Mesendoderm (in vitro differentiated cells): Measurements from ENCODE around the gene BMP15.
A peak's percentile ranks its signal among the peaks of the same experiment; 100 is the strongest.

Source experiments
- DNase-seq: peaks from one replicate; pipeline ENCODE4 v3.0.0; 2013
- H2AK5ac ChIP-seq: 2 replicates; pipeline ENCODE4 v1.6.1; 2013; ENCODE audit warnings: low read length, inconsistent platforms
- H2BK120ac ChIP-seq: 2 replicates; pipeline ENCODE4 v1.6.1; 2013; ENCODE audit warnings: low read depth, mild to moderate bottlenecking, low read length, moderate library complexity, mixed read lengths
- H2BK15ac ChIP-seq: replicated peaks from 2 replicates; pipeline ENCODE4 v1.6.1; 2013; ENCODE audit warnings: low read depth, mild to moderate bottlenecking, moderate library complexity
- H2BK5ac ChIP-seq: 2 replicates; pipeline ENCODE4 v1.6.1; 2013; ENCODE audit warnings: low read length, inconsistent platforms
- H3K18ac ChIP-seq: 2 replicates; pipeline ENCODE4 v1.6.1; 2013; ENCODE audit warnings: mild to moderate bottlenecking, low read length, mixed read lengths
- H3K23ac ChIP-seq: one replicate; pipeline ENCODE4 v1.6.1; 2013; ENCODE audit warnings: low read length
- H3K27ac ChIP-seq: 2 replicates; pipeline ENCODE4 v1.5.1; 2013; ENCODE audit warnings: low read depth, mild to moderate bottlenecking, inconsistent platforms, low read length, moderate library complexity
- H3K27me3 ChIP-seq: 2 replicates; pipeline ENCODE4 v1.6.1; 2013; ENCODE audit warnings: low read length, control low read depth, mild to moderate bottlenecking, inconsistent platforms; ENCODE audit not compliant: insufficient read depth, poor library complexity
- H3K36me3 ChIP-seq: 2 replicates; pipeline ENCODE4 v1.6.1; 2013; ENCODE audit warnings: low read length, inconsistent platforms; ENCODE audit not compliant: control insufficient read depth, insufficient read depth
- H3K4ac ChIP-seq: one replicate; pipeline ENCODE4 v1.6.1; 2013; ENCODE audit warnings: low read depth, mild to moderate bottlenecking, low read length, moderate library complexity
- H3K4me1 ChIP-seq: 2 replicates; pipeline ENCODE4 v1.6.1; 2013; ENCODE audit warnings: low read depth, low read length, inconsistent platforms; ENCODE audit not compliant: control insufficient read depth
- H3K4me2 ChIP-seq: 2 replicates; pipeline ENCODE4 v1.6.1; 2013; ENCODE audit warnings: low read length
- H3K4me3 ChIP-seq: 2 replicates; pipeline ENCODE4 v1.5.1; 2013; ENCODE audit warnings: mild to moderate bottlenecking, low read length
- H3K56ac ChIP-seq: one replicate; pipeline ENCODE4 v1.6.1; 2013; ENCODE audit warnings: low read length
- H3K79me1 ChIP-seq: 2 replicates; pipeline ENCODE4 v1.6.1; 2013; ENCODE audit warnings: low read length, inconsistent platforms
- H3K79me2 ChIP-seq: 2 replicates; pipeline ENCODE4 v1.6.1; 2013; ENCODE audit warnings: mild to moderate bottlenecking, low read length; ENCODE audit not compliant: control insufficient read depth, insufficient read depth
- H3K9ac ChIP-seq: 2 replicates; pipeline ENCODE4 v1.6.1; 2013; ENCODE audit warnings: low read length, inconsistent platforms
- H4K5ac ChIP-seq: one replicate; pipeline ENCODE4 v1.6.1; 2013; ENCODE audit warnings: low read length
- H4K8ac ChIP-seq: one replicate; pipeline ENCODE4 v1.6.1; 2013; ENCODE audit warnings: low read depth, mild to moderate bottlenecking, control low read depth, low read length, moderate library complexity
- WGBS: extraction: QIAGEN DNeasy Blood & Tissue Kit; methylation state at CpG from one replicate; pipeline ENCODE4 v1.1.7; 2013; ENCODE audit warnings: low lambda C conversion rate, missing lambda C conversion rate; ENCODE audit not compliant: insufficient coverage; ENCODE audit errors: extremely low coverage; 5-methylcytosine and 5-hydroxymethylcytosine counted together

The BMP15 gene

GRCh38 chrX:50877310-50877709 is 33.2 kb upstream of the BMP15 start:
- Histone ChIP-seq H3K27ac (no peak overlapping the region), H4K8ac (no peak overlapping the region), H3K9ac (no peak overlapping the region), H3K56ac (no peak overlapping the region), H2BK15ac (no peak overlapping the region), H2BK120ac (no peak overlapping the region), H3K4me1 (no peaks in the 10 kb centered on the region), H3K79me1 (no peaks in the 10 kb centered on the region), H3K79me2 (no peaks in the 10 kb centered on the region), H3K4me3 (no peak overlapping the region), H2AK5ac (no peak overlapping the region), H3K27me3 (no peaks in the 10 kb centered on the region), H3K18ac (no peak overlapping the region), H3K23ac (no peak overlapping the region), H3K36me3 (no peaks in the 10 kb centered on the region), H3K4ac (no peak overlapping the region), H4K5ac (no peak overlapping the region), H2BK5ac (no peak overlapping the region), H3K4me2 (no peak overlapping the region)
- no CpG with 5 or more reads among the region's 6 CpGs for WGBS
- no peak for DNase-seq

GRCh38 chrX:50881028-50881427 is 29.5 kb upstream of the BMP15 start:
- no peak overlapping the region for H2BK15ac ChIP-seq
- H3K4ac ChIP-seq: no peak overlapping the region
- no peak overlapping the region for H3K9ac ChIP-seq
- H2BK5ac ChIP-seq: no peak overlapping the region
- no peaks in the 10 kb centered on the region for H3K36me3 ChIP-seq
- no peak overlapping the region for H2AK5ac ChIP-seq
- H3K4me3 ChIP-seq: no peak overlapping the region
- no peak overlapping the region for H2BK120ac ChIP-seq
- H3K79me2 ChIP-seq: no peaks in the 10 kb centered on the region
- no peak overlapping the region for H3K56ac ChIP-seq
- no peaks in the 10 kb centered on the region for H3K79me1 ChIP-seq
- H3K27me3 ChIP-seq: no peaks in the 10 kb centered on the region
- H3K18ac ChIP-seq: no peak overlapping the region
- H3K4me2 ChIP-seq: no peak overlapping the region
- DNase-seq: no peak
- H4K5ac ChIP-seq: no peak overlapping the region
- H3K4me1 ChIP-seq: no peaks in the 10 kb centered on the region
- H4K8ac ChIP-seq: no peak overlapping the region
- H3K23ac ChIP-seq: no peak overlapping the region
- no peak overlapping the region for H3K27ac ChIP-seq

- H4K8ac ChIP-seq: no peak overlapping the region
- no peak overlapping the region for H3K18ac ChIP-seq
- no peak overlapping the region for H2BK5ac ChIP-seq
- H3K79me2 ChIP-seq: no peaks in the 10 kb centered on the region
- H3K27me3 ChIP-seq: no peaks in the 10 kb centered on the region
- no peak overlapping the region for H3K23ac ChIP-seq
- H3K36me3 ChIP-seq: no peaks in the 10 kb centered on the region
- H3K4me2 ChIP-seq: no peak overlapping the region
- H3K4me3 ChIP-seq: no peak overlapping the region
- H4K5ac ChIP-seq: no peak overlapping the region
- H3K79me1 ChIP-seq: no peaks in the 10 kb centered on the region
- H3K4me1 ChIP-seq: no peaks in the 10 kb centered on the region
- H2BK15ac ChIP-seq: no peak overlapping the region
- no peak overlapping the region for H2BK120ac ChIP-seq
- no peak for DNase-seq
- H3K56ac ChIP-seq: no peak overlapping the region
- WGBS: no CpG with 5 or more reads among the region's 2 CpGs
- H3K27ac ChIP-seq: no peak overlapping the region
- no peak overlapping the region for H2AK5ac ChIP-seq
- no peak overlapping the region for H3K4ac ChIP-seq
- H3K9ac ChIP-seq: no peak overlapping the region
These were observed 21.7 kb upstream of the BMP15 start for GRCh38 chrX:50888884-50889283.

- Histone ChIP-seq H3K4ac (no peak overlapping the region), H3K36me3 (no peaks in the 10 kb centered on the region), H3K56ac (no peak overlapping the region), H3K9ac (no peak overlapping the region), H3K79me1 (no peaks in the 10 kb centered on the region), H3K18ac (no peak overlapping the region), H3K79me2 (no peaks in the 10 kb centered on the region), H2BK120ac (no peak overlapping the region), H2AK5ac (no peak overlapping the region), H3K27ac (no peak overlapping the region), H4K5ac (no peak overlapping the region), H3K23ac (no peak overlapping the region), H4K8ac (no peak overlapping the region), H3K4me2 (no peak overlapping the region), H3K4me3 (no peak overlapping the region), H2BK5ac (no peak overlapping the region), H2BK15ac (no peak overlapping the region), H3K4me1 (no peaks in the 10 kb centered on the region), H3K27me3 (no peaks in the 10 kb centered on the region)
- no CpG with 5 or more reads among the region's 4 CpGs for WGBS
- peak; percentile 14 for DNase-seq
These were observed 21.0 kb upstream of the BMP15 start for GRCh38 chrX:50889582-50889981.

GRCh38 chrX:50893047-50893446 is 17.5 kb upstream of the BMP15 start:
- Histone ChIP-seq H3K18ac (no peak overlapping the region), H3K79me1 (no peaks in the 10 kb centered on the region), H3K4me1 (no peaks in the 10 kb centered on the region), H3K27ac (no peak overlapping the region), H3K23ac (no peak overlapping the region), H3K36me3 (no peaks in the 10 kb centered on the region), H3K9ac (no peak overlapping the region), H3K4me2 (no peak overlapping the region), H3K79me2 (no peaks in the 10 kb centered on the region), H2AK5ac (no peak overlapping the region), H3K4me3 (no peak overlapping the region), H3K27me3 (no peaks in the 10 kb centered on the region), H2BK120ac (no peak overlapping the region), H2BK5ac (no peak overlapping the region), H3K56ac (no peak overlapping the region), H4K8ac (no peak overlapping the region), H3K4ac (no peak overlapping the region), H4K5ac (no peak overlapping the region), H2BK15ac (no peak overlapping the region)
- no peak for DNase-seq
- WGBS: no CpG with 5 or more reads among the region's 3 CpGs

GRCh38 chrX:50893466-50893865 is 17.1 kb upstream of the BMP15 start:
- no peak overlapping the region for H2BK120ac ChIP-seq
- H3K23ac ChIP-seq: no peak overlapping the region
- no CpG with 5 or more reads among the region's 1 CpG for whole genome bisulfite sequencing
- H3K36me3 ChIP-seq: no peaks in the 10 kb centered on the region
- H2BK5ac ChIP-seq: no peak overlapping the region
- no peak overlapping the region for H3K4ac ChIP-seq
- no peak overlapping the region for H2AK5ac ChIP-seq
- H3K4me1 ChIP-seq: no peaks in the 10 kb centered on the region
- no peak overlapping the region for H2BK15ac ChIP-seq
- no peak overlapping the region for H3K56ac ChIP-seq
- H3K9ac ChIP-seq: no peak overlapping the region
- H3K79me2 ChIP-seq: no peaks in the 10 kb centered on the region
- H4K5ac ChIP-seq: no peak overlapping the region
- DNase-seq: no peak
- H3K27me3 ChIP-seq: no peaks in the 10 kb centered on the region
- no peak overlapping the region for H3K27ac ChIP-seq
- H3K79me1 ChIP-seq: no peaks in the 10 kb centered on the region
- H3K4me2 ChIP-seq: no peak overlapping the region
- H3K18ac ChIP-seq: no peak overlapping the region
- H3K4me3 ChIP-seq: no peak overlapping the region
- H4K8ac ChIP-seq: no peak overlapping the region
